SW480 (cell line): Measurements from ENCODE around the gene PIP4P1.
"Not testable (repeated sequence)": the region's sequence is repeated elsewhere in the genome, so short reads cannot be mapped to it uniquely, and the experiment has no call there.

Source experiments
- DNase-seq: peaks from one replicate; pipeline ENCODE4 v3.0.0-alpha.2; 2016; ENCODE audit warnings: low spot score

The PIP4P1 gene

GRCh38 chr14:20476776-20477175 lies 15.5 kb upstream of the PIP4P1 start:
- no peak for DNase-seq

DNA sequence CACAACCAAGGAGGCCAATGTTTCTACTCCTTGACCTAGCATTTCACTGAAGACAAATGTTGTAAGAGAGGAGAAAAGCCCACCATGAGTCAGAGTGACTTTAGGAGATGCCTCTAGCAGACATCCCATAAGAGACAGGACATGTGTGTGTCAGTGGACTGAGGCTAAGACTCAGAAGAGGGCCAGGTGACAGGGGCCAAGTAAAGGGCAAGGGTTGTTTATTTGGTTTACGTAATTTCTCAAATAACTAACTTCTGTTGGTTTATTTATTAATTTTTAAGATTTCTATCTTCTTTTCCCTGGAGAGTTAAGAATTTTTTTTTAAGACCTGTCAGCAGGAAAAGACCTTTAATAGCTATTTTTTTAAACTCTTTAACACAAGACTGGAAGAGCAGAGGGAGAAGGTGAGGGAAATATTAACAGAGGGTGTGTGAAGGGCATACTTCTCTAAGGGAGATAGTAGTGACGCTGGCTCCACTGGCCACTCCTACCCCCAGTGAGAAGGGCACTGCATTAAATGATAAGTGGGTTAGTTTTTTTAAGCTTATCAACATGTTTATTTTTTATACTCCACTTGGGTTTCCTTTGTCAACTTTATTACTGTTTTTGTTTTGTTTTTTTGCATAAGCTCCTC lies 11.4 kb upstream of the PIP4P1 start:
- DNase-seq = no peak

- DNase-seq = no peak
Observed at GRCh38 chr14:20470603-20470901, 9.3 kb upstream of the PIP4P1 start.

DNA sequence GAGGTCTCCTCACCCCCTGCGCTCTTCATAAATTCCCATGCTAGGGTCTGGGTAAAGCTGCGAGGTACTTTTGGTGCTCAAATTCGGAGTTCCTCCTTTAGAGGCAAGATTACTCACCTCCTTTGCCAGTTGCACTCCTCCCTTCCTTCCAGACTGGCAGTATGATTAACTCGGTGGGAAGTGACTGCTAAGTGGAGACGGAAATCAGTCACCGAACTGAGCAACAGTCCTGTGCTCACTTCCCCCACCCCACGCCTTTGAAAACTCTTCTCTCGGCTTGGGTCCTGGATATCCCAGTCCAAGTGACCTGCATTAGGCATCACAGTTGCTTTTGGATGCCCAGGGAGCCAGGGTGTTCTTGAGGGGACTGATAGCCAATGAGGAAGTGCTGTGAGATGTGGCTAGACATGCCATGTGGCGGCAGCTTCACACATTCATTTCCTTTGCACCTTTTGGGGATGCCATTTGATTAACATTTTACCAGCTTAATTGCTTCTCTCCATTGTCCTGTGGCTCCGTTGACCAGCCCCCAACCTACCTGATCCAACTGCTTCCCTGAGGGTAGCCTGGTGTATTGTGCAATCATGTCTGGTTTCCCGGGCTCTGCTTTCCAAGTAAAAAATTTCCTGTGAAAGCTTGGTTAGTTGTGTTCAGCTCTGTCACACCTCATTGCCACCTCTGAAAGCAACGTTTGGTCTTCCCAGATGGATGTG lies 8.8 kb upstream of the PIP4P1 start:
- peak; percentile 47 for DNase-seq

DNA sequence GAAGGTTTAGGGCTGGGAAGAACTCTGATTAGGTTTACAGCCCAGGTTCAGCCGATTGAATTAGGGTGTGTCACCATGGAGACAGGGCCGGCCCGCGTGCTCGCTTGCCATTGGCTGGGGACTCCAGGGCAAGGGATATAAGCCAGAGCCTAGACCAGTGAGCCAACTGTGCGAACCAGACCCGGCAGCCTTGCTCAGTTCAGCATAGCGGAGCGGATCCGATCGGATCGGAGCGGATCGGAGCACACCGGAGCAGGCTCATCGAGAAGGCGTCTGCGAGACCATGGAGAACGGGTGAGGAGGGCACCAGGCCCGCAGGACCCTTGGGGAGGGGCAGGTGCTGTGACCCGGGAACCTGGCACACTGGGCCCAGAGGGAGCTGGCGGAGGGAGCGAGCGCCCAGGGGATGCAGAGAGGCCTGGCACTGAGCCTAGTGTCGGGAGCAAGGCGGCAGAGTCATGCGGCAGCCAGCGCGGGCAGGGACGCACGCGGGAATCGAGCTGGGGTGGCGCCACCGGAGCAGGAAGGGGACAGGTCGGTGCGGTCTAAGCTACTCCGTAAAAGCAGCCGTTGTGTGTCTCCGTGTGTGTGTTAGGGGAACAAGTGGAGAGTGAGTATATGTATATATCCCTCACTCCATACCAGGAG lies 8.1 kb upstream of the PIP4P1 start, which contains the start of gene PNP:
Gene PNP (plus strand): TSS at position 165 of the 648 bp plus-strand sequence. CDS start 119 bp downstream, at position 284.
- DNase-seq = peak; percentile 87

DNA sequence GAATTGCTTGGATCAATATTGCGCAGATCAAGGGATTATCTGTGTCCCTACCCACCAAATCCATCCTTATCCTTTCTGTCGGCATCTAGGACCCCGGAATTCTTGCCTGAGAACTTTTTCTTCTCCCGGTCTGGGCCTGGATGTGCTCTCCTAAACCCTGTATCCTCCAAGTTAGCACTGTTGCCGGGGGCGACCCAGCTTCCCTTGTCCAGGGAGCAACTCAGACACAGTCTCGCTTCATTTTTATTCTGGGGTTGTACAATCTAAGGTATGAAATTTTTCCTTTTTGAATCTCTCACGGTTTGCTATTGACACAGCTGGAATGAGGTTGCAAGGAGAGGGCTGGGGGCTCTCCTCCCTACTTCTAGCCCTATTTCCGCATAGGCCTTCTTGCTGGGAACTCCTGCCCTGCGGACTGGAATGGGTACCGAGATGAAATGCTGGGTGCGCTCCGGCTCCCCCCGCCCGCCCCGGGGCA lies 7.6 kb upstream of the PIP4P1 start:
- DNase-seq = no peak

GRCh38 chr14:20460458-20461224 lies 593 bp downstream of the PIP4P1 start:
- DNase-seq = peak; percentile 43

GRCh38 chr14:20458031-20458789 lies 3.0 kb downstream of the PIP4P1 start:
- no peak for DNase-seq

- DNase-seq = no peak
Observed at GRCh38 chr14:20456971-20457370, 4.3 kb downstream of the PIP4P1 start.

DNA sequence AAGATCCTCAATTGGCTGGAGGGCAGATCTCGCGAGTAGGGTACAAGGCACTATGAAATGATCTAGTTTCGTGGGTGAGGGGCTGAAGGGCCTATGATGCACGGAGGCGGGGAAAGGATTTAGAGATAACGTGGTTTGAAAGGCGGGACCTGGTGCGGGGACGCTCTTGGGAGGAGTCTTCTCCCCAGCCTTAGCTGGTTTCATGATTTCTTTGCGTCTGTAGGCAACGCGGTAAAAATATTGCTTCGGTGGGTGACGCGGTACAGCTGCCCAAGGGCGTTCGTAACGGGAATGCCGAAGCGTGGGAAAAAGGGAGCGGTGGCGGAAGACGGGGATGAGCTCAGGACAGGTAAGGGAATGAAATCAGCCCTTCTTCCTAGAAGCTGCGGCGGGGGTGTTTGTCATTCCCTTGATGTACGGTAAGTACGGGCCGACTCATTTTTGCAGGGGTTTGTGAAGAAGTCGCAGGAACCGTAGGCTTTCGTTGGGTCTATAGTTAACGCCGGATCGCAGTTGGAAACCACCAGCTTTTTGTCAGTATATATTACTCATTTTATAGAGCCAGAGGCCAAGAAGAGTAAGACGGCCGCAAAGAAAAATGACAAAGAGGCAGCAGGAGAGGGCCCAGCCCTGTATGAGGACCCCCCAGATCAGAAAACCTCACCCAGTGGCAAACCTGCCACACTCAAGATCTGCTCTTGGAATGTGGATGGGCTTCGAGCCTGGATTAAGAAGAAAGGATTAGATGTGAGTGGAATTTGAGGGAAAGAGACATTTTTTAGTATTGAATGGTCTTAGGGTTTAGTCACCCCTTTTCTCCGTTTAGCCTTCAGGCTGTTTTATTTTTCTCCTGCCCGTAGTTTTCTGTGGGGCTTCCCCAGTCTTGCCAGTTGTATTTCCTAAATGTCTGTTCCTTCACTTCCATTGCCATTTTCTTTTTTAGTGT lies 5.6 kb downstream of the PIP4P1 start:
- DNase-seq = peak; percentile 62

DNA sequence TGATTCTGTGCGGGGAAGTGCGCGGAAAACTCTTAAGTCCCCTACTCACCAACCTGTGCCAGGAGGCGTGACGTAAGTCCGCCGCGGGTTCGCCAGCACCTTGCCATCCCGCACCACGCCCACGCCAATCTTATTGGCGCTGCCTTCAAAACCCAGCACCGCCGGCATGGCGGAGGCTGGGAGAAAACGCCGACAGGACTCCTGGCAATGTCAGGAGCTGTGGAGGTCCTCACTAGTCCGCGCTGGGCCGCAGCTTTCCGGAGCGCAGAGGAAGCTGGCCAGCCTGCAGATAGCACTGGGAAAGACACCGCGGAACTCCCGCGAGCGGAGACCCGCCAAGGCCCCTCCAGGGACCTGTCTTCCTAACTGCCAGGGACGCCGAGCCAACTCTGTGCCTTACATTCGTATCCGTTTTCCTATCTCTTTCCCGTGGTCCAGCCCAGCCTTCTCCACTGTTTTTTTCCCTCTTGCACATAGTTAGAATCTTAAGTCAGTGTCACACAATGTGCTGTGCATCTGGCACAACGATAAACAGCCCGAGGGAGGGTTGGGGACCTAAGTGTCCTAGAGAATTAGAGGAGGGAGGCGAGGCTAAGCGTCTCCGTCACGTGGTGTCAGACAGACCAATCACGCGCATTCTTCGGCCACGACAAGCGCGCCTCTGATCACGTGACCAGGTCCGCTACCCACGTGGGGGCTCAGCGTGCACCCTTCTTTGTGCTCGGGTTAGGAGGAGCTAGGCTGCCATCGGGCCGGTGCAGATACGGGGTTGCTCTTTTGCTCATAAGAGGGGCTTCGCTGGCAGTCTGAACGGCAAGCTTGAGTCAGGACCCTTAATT lies 6.5 kb downstream of the PIP4P1 start, which contains the start of the genes APEX1 and OSGEP:
Gene APEX1 (plus strand): TSS at position 711 of the 839 bp plus-strand sequence. CDS start 420 bp downstream, outside the sequence.
Gene OSGEP (minus strand): TSS at position 297 of the 839 bp plus-strand sequence. CDS start 129 bp downstream, at position 168.
- DNase-seq = peak; percentile 98

GRCh38 chr14:20452831-20453230 lies 8.4 kb downstream of the PIP4P1 start:
- DNase-seq = not testable (repeated sequence)

- no peak for DNase-seq
Observed at GRCh38 chr14:20446889-20447288, 14.3 kb downstream of the PIP4P1 start.

DNA sequence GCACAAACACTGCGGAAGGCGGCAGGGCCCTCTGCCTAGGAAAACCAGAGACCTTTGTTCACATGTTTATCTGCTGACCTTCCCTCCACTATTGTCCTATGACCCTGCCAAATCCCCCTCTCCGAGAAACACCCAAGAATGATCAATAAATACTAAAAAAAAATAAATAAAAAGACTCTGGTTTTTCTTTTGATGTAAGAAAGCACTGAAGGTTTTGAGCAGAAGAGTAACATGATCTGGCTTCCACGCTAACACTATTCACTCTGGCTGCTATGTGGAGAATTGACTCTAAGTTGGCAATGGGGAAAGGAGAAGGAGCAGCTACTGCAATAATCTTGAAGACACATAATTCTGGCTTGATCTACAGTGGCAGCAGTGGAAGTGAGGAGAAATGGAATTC lies 17.6 kb downstream of the PIP4P1 start:
- not testable (repeated sequence) for DNase-seq

DNA sequence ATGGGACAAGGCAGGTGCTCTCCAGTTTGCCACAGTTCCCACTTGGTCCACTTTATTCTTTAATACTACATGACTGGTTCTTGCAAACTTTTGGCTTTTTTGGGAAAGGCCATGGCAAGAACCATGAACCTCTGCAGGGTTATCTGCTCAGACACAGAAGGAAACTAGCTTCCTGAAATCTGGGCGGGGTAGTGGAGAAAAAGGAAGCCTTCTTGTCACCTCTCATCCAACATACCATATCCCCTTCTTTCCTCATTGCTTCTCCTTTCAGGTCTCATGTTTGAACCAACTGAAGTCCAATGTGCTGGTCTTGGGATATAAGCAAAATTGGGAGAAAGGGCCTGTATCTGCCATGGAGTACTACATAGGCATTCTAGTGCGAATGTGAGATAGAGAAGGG lies 19.8 kb downstream of the PIP4P1 start:
- no peak for DNase-seq

GRCh38 chr14:20440882-20441281 lies 20.4 kb downstream of the PIP4P1 start:
- no peak for DNase-seq

DNA sequence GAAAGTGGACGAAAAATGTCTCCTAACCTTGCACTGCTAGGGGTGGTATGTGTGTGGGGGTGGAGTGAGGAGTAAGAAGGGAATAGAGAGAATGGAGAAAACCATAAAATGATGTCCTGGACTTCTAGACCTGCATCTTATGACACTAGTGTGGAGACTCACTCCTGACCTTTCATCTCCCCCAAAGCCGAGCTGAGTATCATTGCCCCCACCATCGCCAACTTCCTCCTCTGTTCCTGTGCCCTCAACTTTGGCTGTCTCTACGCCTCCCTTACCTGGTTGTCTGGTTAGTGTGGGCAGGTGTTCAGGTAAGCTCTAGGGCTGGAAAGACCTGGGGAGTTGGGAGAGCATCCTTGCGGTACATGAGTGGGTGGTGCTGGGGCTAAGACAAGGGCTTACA lies 20.8 kb downstream of the PIP4P1 start:
- DNase-seq = no peak

DNA sequence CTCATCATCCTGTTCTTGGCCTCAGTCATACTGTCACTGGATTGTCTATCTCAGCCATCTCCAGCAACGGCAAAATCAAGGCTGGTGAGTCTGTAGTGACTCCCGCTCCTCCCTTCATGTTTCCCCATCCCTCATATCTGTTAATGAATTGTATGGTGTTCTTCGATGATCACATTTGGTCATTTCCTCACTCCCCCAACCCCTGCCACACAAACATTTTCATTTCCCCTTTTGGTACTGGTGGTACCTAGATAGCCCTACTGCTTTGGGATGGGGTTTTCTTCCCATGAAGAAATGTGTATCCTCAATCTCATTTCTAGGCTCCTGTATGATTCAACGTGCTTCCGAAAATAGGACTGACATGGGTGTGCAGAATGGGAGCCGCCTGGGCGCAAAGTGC lies 22.6 kb downstream of the PIP4P1 start:
- DNase-seq = no peak

GRCh38 chr14:20436363-20436755 lies 24.9 kb downstream of the PIP4P1 start:
- no peak for DNase-seq
